Measurements from ENCODE around the gene MAN1A1. TPM values are rescaled to one million over a fixed set of nuclear protein-coding genes. Genes with fewer than 3 reads are reported as not detected.

The MAN1A1 gene
- total and polyA plus RNA-seq, 7 donors = 10.2 to 143 (median 81.9) TPM

GRCh38 chr6:119205911-119206618 is 143.5 kb downstream of the MAN1A1 start:
- Histone ChIP-seq H3K27me3 (no peaks in the 10 kb centered on the region), H3K9me3 (no peaks in the 10 kb centered on the region), H3K4me3 (no peak overlapping the region), H3K4me1 (peaks cover 0 to 31% (median 27%) of the 10 kb centered on the region in 4 donors), H3K36me3 (peaks cover 0 to 31% (median 13%) of the 10 kb centered on the region in 4 donors), H3K27ac (no peak overlapping the region)
- WGBS, 2 donors = 78 to 89% methylated on average over 7 of the region's 7 CpGs
- intact Hi-C loops (cut with DNase I) = no loop called here
- TF ChIP-seq POLR2A (IDR thresholded peaks at IDR 0.05) = no peak
- TF ChIP-seq CTCF (IDR thresholded peaks at IDR 0.05) = no peak
- TF ChIP-seq POLR2AphosphoS5 (IDR thresholded peaks at IDR 0.05) = no peak
- no peak for DNase-seq

GRCh38 chr6:119204719-119205118 is 144.8 kb downstream of the MAN1A1 start:
- peaks cover 0 to 18% (median 16%) of the 10 kb centered on the region in 4 donors for H3K4me1 ChIP-seq
- H3K27ac ChIP-seq = no peak overlapping the region
- TF ChIP-seq POLR2AphosphoS5 (IDR thresholded peaks at IDR 0.05) (no peak), POLR2A (IDR thresholded peaks at IDR 0.05) (no peak), CTCF (IDR thresholded peaks at IDR 0.05) (no peak), EP300 (IDR thresholded peaks at IDR 0.05) (no peak)
- no peaks in the 10 kb centered on the region for H3K27me3 ChIP-seq
- no peak for DNase-seq
- H3K36me3 ChIP-seq = peaks cover 0 to 38% (median 16%) of the 10 kb centered on the region in 4 donors
- intact Hi-C loops (cut with DNase I) = no loop called here
- H3K9me3 ChIP-seq = no peaks in the 10 kb centered on the region
- 94 to 96% methylated on average over 3 of the region's 3 CpGs for WGBS, 2 donors
- H3K4me3 ChIP-seq = no peak overlapping the region

GRCh38 chr6:119201480-119201879 is 148.1 kb downstream of the MAN1A1 start:
- WGBS, 2 donors = 22 to 86% methylated on average over 1 of the region's 1 CpG
- Histone ChIP-seq H3K36me3 (peaks cover 0 to 38% (median 16%) of the 10 kb centered on the region in 4 donors), H3K4me1 (peaks cover 0 to under 1% (median 0%) of the 10 kb centered on the region in 4 donors), H3K27ac (no peak overlapping the region), H3K9me3 (no peaks in the 10 kb centered on the region), H3K27me3 (no peaks in the 10 kb centered on the region), H3K4me3 (no peak overlapping the region)
- no peak for TF ChIP-seq POLR2AphosphoS5 (IDR thresholded peaks at IDR 0.05)
- no peak for TF ChIP-seq POLR2A (IDR thresholded peaks at IDR 0.05)
- TF ChIP-seq CTCF (IDR thresholded peaks at IDR 0.05) = no peak
- TF ChIP-seq EP300 (IDR thresholded peaks at IDR 0.05) = no peak
- intact Hi-C loops (cut with DNase I) = no loop called here
- DNase-seq = no peak

GRCh38 chr6:119200512-119201175 is 148.9 kb downstream of the MAN1A1 start:
- DNase-seq = no peak
- Histone ChIP-seq H3K9me3 (no peaks in the 10 kb centered on the region), H3K4me3 (no peak overlapping the region), H3K27ac (no peak overlapping the region), H3K4me1 (peaks cover 0 to 6% (median 0%) of the 10 kb centered on the region in 4 donors), H3K27me3 (no peaks in the 10 kb centered on the region), H3K36me3 (peaks cover 0 to 44% (median 16%) of the 10 kb centered on the region in 4 donors)
- intact Hi-C loops (cut with DNase I) = no loop called here
- 63 to 72% methylated on average over 1 of the region's 1 CpG for WGBS, 2 donors
- no peak for TF ChIP-seq POLR2A (IDR thresholded peaks at IDR 0.05)
- no peak for TF ChIP-seq CTCF (IDR thresholded peaks at IDR 0.05)
- TF ChIP-seq POLR2AphosphoS5 (IDR thresholded peaks at IDR 0.05) = no peak
- TF ChIP-seq EP300 (IDR thresholded peaks at IDR 0.05) = no peak

All from sigmoid colon (tissue), 7 donors.